Vagina (tissue), 2 donors: ENCODE data around the gene DRAM2.

Source experiments
- POLR2A ChIP-seq, 2 donors: fragments of 450-650 bp; IDR thresholded peaks; one replicate each; pipeline ENCODE4 v1.6.1; 2017; ENCODE audit warnings: antibody characterized with exemption in 2 of 2, mild to moderate bottlenecking in 2 of 2, moderate library complexity in 2 of 2
- POLR2AphosphoS5 ChIP-seq, 2 donors: sonication (generic); formaldehyde crosslinking; IDR thresholded peaks; one replicate each; pipeline ENCODE4 v1.9.0; 2017; ENCODE audit warnings: antibody characterized with exemption in 2 of 2, mild to moderate bottlenecking in 2 of 2, low read depth in 1 of 2; ENCODE audit not compliant: insufficient read depth in 1 of 2
- TF ChIP-seq, protein P1 (sequence below), 3 experiments: fragments of 450-650 bp in 2 of 3; fragments of 200-600 bp in 1 of 3; sonication (generic) in 1 of 3; IDR thresholded peaks; one replicate each; pipeline ENCODE4 v1.5.1; 2017 to 2019; ENCODE audit warnings: antibody characterized with exemption in 3 of 3, mild to moderate bottlenecking in 2 of 3, moderate library complexity in 2 of 3

- TF ChIP-seq, protein P1, sequence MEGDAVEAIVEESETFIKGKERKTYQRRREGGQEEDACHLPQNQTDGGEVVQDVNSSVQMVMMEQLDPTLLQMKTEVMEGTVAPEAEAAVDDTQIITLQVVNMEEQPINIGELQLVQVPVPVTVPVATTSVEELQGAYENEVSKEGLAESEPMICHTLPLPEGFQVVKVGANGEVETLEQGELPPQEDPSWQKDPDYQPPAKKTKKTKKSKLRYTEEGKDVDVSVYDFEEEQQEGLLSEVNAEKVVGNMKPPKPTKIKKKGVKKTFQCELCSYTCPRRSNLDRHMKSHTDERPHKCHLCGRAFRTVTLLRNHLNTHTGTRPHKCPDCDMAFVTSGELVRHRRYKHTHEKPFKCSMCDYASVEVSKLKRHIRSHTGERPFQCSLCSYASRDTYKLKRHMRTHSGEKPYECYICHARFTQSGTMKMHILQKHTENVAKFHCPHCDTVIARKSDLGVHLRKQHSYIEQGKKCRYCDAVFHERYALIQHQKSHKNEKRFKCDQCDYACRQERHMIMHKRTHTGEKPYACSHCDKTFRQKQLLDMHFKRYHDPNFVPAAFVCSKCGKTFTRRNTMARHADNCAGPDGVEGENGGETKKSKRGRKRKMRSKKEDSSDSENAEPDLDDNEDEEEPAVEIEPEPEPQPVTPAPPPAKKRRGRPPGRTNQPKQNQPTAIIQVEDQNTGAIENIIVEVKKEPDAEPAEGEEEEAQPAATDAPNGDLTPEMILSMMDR (IDR thresholded peaks at IDR 0.05): no peak
- TF ChIP-seq POLR2A (IDR thresholded peaks at IDR 0.05) (no peak), POLR2AphosphoS5 (IDR thresholded peaks at IDR 0.05; ENCODE audit: insufficient read depth in 1 of 2, low read depth in 1 of 2) (no peak)
Measured at GRCh38 chr1:111145963-111146768, 6.3 kb upstream of the DRAM2 start.
